HUES48 (cell line): ENCODE data around the gene TNFRSF1A.
"Not testable (repeated sequence)": the region's sequence is repeated elsewhere in the genome, so short reads cannot be mapped to it uniquely, and the experiment has no call there.

Experiments used
- H3K27ac ChIP-seq: one replicate; pipeline ENCODE4 v1.7.0; 2013; ENCODE audit warnings: low read depth, low read length, inconsistent platforms
- H3K27me3 ChIP-seq: 2 replicates; pipeline ENCODE4 v1.6.1; 2013; ENCODE audit warnings: mild to moderate bottlenecking, low read length; ENCODE audit not compliant: control insufficient read depth, insufficient read depth
- H3K36me3 ChIP-seq: 2 replicates; pipeline ENCODE4 v1.6.1; 2013; ENCODE audit warnings: low read length; ENCODE audit not compliant: control insufficient read depth, insufficient read depth
- H3K4me1 ChIP-seq: 2 replicates; pipeline ENCODE4 v1.6.1; 2013; ENCODE audit warnings: mild to moderate bottlenecking, low read length; ENCODE audit not compliant: control insufficient read depth, insufficient read depth
- H3K4me3 ChIP-seq: 2 replicates; pipeline ENCODE4 v1.5.1; 2013; ENCODE audit warnings: mild to moderate bottlenecking, low read depth, low read length
- H3K9ac ChIP-seq: 2 replicates; pipeline ENCODE4 v1.6.1; 2013; ENCODE audit warnings: mild to moderate bottlenecking, low read depth, low read length, moderate library complexity
- H3K9me3 ChIP-seq: 2 replicates; pipeline ENCODE4 v1.6.1; 2013; ENCODE audit warnings: low read length; ENCODE audit not compliant: control insufficient read depth, insufficient read depth

TNFRSF1A gene

GRCh38 chr12:6340745-6341416 is 995 bp downstream of the TNFRSF1A start:
- H3K4me3 ChIP-seq = peak overlapping the region; percentile 85
- H3K36me3 ChIP-seq = no peaks in the 10 kb centered on the region
- peaks cover 55% of the 10 kb centered on the region for H3K4me1 ChIP-seq
- H3K9me3 ChIP-seq = no peaks in the 10 kb centered on the region
- H3K27me3 ChIP-seq = no peaks in the 10 kb centered on the region
- H3K9ac ChIP-seq = peak overlapping the region; percentile 68
- H3K27ac ChIP-seq = peak overlapping the region; percentile 87

DNA sequence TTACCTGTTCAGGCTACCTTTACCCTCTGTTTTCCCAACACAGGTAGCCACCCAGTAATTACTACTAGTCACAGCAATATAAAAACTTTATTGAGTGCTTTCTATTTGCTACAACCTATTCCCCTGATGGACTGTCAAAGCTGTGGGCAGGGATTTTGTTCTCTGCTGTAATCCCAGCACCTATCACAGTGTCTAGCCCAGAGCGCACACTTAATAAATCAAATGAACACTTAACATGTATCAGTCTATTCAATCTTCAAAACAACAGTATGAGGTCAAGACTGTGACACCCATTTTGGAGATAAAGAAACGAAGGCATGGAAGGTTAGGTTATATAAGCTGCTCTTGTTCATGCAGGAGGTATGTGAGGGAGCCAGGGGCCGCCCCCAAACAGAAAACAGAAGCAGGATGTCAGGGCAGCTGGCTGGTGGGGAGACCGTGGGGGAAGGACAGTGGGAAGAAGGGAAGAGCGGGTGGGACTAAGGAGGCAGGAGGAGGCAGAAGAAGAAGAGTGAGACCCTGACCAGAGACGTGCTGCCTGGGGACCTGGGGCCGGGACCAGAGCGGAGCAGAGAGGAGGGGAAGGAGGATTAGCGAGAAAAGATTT is 1.7 kb downstream of the TNFRSF1A start:
- Histone ChIP-seq H3K36me3 (no peaks in the 10 kb centered on the region), H3K27me3 (no peaks in the 10 kb centered on the region), H3K27ac (peak overlapping the region; percentile 37), H3K9me3 (no peaks in the 10 kb centered on the region), H3K4me3 (peak overlapping the region; percentile 85), H3K9ac (0 out of 2 replicates have a peak overlapping the region, but pooled peaks have one; percentile 68), H3K4me1 (peaks cover 62% of the 10 kb centered on the region)

DNA sequence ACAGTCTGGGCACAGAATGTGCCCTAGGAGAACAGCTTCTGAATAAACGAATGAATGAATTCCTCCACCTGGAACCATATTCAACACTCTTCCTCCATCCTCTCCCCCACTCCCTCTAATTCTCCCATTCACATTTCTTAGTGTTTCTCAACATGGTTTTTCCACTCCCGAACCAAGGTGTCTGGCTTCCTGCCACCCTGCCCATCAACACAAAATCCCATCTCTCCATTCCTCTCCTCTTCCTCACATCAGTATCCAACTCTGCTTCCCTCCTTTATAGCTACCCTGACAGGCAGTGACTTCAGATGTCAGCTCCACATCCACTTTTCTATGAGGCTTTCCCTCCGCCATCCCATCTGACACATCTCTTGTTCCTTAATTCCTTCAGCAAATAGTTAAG is 2.9 kb downstream of the TNFRSF1A start:
- Histone ChIP-seq H3K27ac (no peak overlapping the region), H3K36me3 (peaks cover 5% of the 10 kb centered on the region), H3K9me3 (no peaks in the 10 kb centered on the region), H3K4me1 (peaks cover 67% of the 10 kb centered on the region), H3K4me3 (peak overlapping the region; percentile 85; the same call in 1 of the 2 replicates), H3K9ac (no peak overlapping the region), H3K27me3 (no peaks in the 10 kb centered on the region)

GRCh38 chr12:6338536-6338935 is 3.3 kb downstream of the TNFRSF1A start:
- not testable (repeated sequence) for H3K27ac ChIP-seq, H3K4me3 ChIP-seq, H3K9me3 ChIP-seq, H3K9ac ChIP-seq, H3K27me3 ChIP-seq, H3K36me3 ChIP-seq
- H3K4me1 ChIP-seq = peaks cover 66% of the 10 kb centered on the region

GRCh38 chr12:6337958-6338433 is 3.9 kb downstream of the TNFRSF1A start:
- peak overlapping the region; percentile 93 for H3K27ac ChIP-seq

GRCh38 chr12:6336889-6337853 is 4.7 kb downstream of the TNFRSF1A start:
- H3K9me3 ChIP-seq = no peaks in the 10 kb centered on the region
- H3K4me1 ChIP-seq = peaks cover 58% of the 10 kb centered on the region
- H3K9ac ChIP-seq = peak overlapping the region; percentile 37
- peak overlapping the region; percentile 49 for H3K4me3 ChIP-seq
- peak overlapping the region; percentile 93 for H3K27ac ChIP-seq
- no peaks in the 10 kb centered on the region for H3K27me3 ChIP-seq
- H3K36me3 ChIP-seq = peaks cover 21% of the 10 kb centered on the region

More at GRCh38 chr12:6337958-6338433, 3.9 kb downstream of the TNFRSF1A start:
- Histone ChIP-seq H3K4me1 (peaks cover 63% of the 10 kb centered on the region), H3K4me3 (no peak overlapping the region), H3K27me3 (no peaks in the 10 kb centered on the region), H3K36me3 (peaks cover 14% of the 10 kb centered on the region), H3K9ac (no peak overlapping the region), H3K9me3 (no peaks in the 10 kb centered on the region)

- H3K27me3 ChIP-seq = no peaks in the 10 kb centered on the region
- peak overlapping the region; percentile 93 for H3K27ac ChIP-seq
- peak overlapping the region; percentile 68 for H3K9ac ChIP-seq
- peaks cover 27% of the 10 kb centered on the region for H3K36me3 ChIP-seq
- H3K4me1 ChIP-seq = peaks cover 56% of the 10 kb centered on the region
- no peaks in the 10 kb centered on the region for H3K9me3 ChIP-seq
- H3K4me3 ChIP-seq = peak overlapping the region; percentile 50
Measured at GRCh38 chr12:6336079-6336888, 5.6 kb downstream of the TNFRSF1A start.

GRCh38 chr12:6335451-6336078 is 6.3 kb downstream of the TNFRSF1A start:
- Histone ChIP-seq H3K9me3 (no peaks in the 10 kb centered on the region), H3K4me1 (peaks cover 53% of the 10 kb centered on the region), H3K36me3 (peaks cover 34% of the 10 kb centered on the region), H3K4me3 (peak overlapping the region; percentile 50), H3K27me3 (no peaks in the 10 kb centered on the region), H3K9ac (peak overlapping the region; percentile 68), H3K27ac (peak overlapping the region; percentile 93)

DNA sequence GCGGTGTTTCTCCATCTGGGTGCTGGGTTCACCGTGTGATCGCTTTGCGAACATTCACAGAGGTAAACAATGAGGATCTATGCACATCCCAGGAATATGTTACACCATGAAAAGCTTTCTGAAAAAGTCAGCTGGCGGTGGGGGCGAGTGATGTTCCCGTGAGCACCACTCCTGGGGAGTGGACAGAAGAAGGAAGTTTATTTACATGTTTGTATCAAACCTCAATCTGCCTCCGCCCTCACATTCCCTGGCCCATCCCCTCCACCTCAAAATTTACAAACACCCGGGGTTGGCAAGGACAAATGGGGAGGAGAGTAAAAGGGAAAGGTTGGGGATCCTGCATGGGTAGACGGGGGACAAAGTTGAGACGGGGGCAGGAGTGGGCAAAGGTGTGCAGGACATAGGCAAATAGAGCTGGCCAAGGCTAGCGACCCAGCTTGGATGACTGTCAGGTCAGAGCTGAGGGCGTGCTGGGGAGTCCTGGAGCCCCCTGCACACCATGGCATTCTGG is 6.9 kb downstream of the TNFRSF1A start:
- peaks cover 47% of the 10 kb centered on the region for H3K4me1 ChIP-seq
- no peak overlapping the region for H3K4me3 ChIP-seq
- H3K36me3 ChIP-seq = peaks cover 40% of the 10 kb centered on the region
- H3K27ac ChIP-seq = peak overlapping the region; percentile 93
- H3K9ac ChIP-seq = peak overlapping the region; percentile 68
- H3K27me3 ChIP-seq = no peaks in the 10 kb centered on the region
- no peaks in the 10 kb centered on the region for H3K9me3 ChIP-seq

DNA sequence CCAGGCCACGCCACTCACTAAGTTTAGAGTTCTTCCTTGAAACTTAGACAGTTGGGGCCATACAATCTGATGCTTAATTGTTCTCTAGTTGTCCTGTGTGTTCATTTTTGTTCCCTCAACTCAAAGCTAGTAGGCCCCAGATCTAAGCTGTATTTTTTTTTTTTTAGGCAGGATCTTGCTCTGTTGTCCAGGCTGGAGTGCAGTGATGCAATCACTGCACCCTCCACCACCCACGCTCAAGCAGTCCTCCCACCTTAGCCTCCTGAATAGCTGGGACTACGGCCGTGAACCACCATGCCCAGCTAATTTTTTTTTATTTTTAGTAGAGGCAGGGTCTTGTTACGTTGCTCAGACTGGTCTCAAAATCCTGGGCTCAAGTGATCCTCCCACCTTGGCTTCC is 7.5 kb downstream of the TNFRSF1A start:
- H3K27ac ChIP-seq = no peak overlapping the region
- peaks cover 43% of the 10 kb centered on the region for H3K36me3 ChIP-seq
- no peak overlapping the region for H3K9ac ChIP-seq
- no peaks in the 10 kb centered on the region for H3K9me3 ChIP-seq
- peaks cover 41% of the 10 kb centered on the region for H3K4me1 ChIP-seq
- no peaks in the 10 kb centered on the region for H3K27me3 ChIP-seq
- H3K4me3 ChIP-seq = no peak overlapping the region
